NCI-H187 (cell line): ENCODE results near the gene NOL8.

Experiments
- DNase-seq, 2 experiments: peaks; one replicate each; lab custom pipeline; 2025; lab: John Stamatoyannopoulos, UW

The NOL8 gene

GRCh38 chr9:92266486-92266885 lies 58.7 kb downstream of the NOL8 start:
- no peak for DNase-seq

DNA sequence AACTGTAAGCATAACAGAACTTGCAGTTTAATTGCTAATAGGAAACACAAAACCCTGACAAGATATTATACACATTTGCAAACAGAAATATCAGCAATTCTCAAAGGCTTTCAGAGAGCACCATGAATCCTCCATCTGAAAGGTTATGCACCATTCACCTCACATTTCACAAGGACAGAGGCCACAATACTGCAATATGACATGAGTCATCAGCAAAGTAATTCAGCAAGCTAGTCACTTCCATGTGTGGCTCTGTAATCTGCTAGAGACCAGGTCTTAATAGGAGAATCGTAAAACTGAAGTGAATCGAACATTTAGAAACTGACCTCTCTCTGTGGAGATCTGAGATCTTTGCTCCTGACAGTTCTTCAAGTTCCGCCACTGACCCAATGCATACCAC lies 60.0 kb downstream of the NOL8 start:
- no peak for DNase-seq

GRCh38 chr9:92263131-92263530 lies 62.0 kb downstream of the NOL8 start:
- DNase-seq, result no peak

DNA sequence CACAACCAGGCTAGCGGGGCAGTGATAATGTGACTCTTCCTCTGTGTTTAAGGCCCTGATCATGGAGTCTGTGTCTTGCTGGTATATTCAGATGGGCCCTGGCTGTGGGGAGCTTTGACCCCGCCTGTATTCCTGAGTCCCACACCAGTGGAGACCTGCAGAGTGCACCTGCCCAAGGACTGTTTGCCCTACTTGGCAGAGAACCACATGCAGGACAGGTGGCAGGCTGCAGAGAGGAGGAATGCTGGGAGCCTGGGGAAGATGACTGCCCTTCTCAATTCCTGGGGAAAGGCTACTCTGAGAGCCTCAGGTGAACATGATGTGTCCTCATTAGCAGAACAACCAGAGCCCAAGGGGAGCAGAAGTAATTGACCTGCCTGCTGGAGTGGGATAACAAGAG lies 67.8 kb downstream of the NOL8 start:
- no peak for DNase-seq

DNA sequence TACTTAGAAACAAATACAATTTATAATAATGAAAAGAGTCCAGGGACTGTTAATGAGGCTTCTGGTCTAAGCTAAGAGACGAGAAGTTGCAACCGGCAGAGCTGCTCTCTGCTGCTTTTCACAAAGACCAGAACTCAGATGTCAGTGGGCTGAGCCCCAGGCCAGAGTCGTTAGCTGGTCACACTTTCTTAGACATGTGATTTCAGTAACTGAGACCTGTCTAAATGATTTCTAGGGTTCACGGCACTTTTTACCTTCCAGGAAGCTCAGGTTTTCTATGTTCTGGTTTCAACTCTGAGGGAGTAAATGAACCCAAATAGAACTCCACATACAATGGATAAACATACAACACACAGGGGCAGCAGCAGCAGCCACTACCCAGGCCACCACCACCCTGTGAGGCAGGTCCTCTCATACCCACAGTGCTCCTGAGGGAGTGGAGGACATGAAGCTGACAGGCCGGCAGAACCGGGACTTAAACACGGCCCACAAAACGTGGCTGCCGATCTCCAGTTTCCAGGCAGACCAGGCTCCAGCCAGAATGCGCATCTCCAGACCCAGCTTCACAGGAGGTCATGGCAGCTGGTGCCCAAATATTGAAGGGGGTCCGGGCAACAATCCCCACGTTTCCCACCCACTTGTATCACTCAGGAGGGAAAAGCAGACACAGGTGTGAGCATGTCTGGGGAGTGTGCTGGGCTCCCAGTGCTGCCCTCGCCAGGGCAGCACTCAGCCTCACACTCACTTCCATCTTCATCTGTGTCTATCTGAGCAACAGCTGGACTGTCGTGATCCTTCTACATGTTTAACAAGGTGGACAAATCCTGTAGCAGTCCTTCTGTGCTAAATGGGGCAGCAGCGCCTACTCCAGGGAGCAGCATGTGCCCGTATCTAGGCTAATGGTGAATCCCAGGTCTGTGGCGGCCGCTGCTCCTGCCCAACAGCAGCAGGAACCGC lies 70.5 kb downstream of the NOL8 start:
- no peak for DNase-seq

GRCh38 chr9:92253656-92254055 lies 71.5 kb downstream of the NOL8 start:
- DNase-seq, result no peak

GRCh38 chr9:92247981-92248380 lies 77.2 kb downstream of the NOL8 start:
- DNase-seq, result no peak
